ENCODE results near the gene GABBR2. TPM values are rescaled to one million over a fixed set of nuclear protein-coding genes. Genes with fewer than 3 reads are reported as not detected.
A peak's percentile ranks its signal among the peaks of the same experiment; 100 is the strongest.

Gene GABBR2
- total RNA-seq, 1 experiment from 2014 or later: 0.91 TPM

GRCh38 chr9:98372077-98372836, 336.5 kb downstream of the GABBR2 start:
- no peak for DNase-seq (ENCODE audit: low spot score)

- no peak for DNase-seq (ENCODE audit: low spot score)
Observed at GRCh38 chr9:98370976-98371315, 337.8 kb downstream of the GABBR2 start.

GRCh38 chr9:98370300-98370975, 338.3 kb downstream of the GABBR2 start:
- no peak for DNase-seq (ENCODE audit: low spot score)

- no peak for DNase-seq (ENCODE audit: low spot score)
Observed at GRCh38 chr9:98369896-98370295, 338.8 kb downstream of the GABBR2 start.

- no peak for DNase-seq (ENCODE audit: low spot score)
Observed at GRCh38 chr9:98369471-98369870, 339.3 kb downstream of the GABBR2 start.

- DNase-seq (ENCODE audit: low spot score): no peak
Observed at GRCh38 chr9:98369066-98369425, 339.7 kb downstream of the GABBR2 start.

GRCh38 chr9:98368366-98369065, 340.2 kb downstream of the GABBR2 start:
- DNase-seq (ENCODE audit: low spot score): no peak

- DNase-seq (ENCODE audit: low spot score): no peak
Observed at GRCh38 chr9:98367923-98368322, 340.8 kb downstream of the GABBR2 start.

- peak; percentile 33 for DNase-seq (ENCODE audit: low spot score)
Observed at GRCh38 chr9:98367371-98367900, 341.3 kb downstream of the GABBR2 start.

GRCh38 chr9:98365781-98366180, 343.0 kb downstream of the GABBR2 start:
- DNase-seq (ENCODE audit: low spot score): no peak

GRCh38 chr9:98365227-98365669, 343.5 kb downstream of the GABBR2 start:
- no peak for DNase-seq (ENCODE audit: low spot score)

- DNase-seq (ENCODE audit: low spot score): no peak
Observed at GRCh38 chr9:98364086-98364485, 344.6 kb downstream of the GABBR2 start.

GRCh38 chr9:98363644-98364043, 345.1 kb downstream of the GABBR2 start:
- no peak for DNase-seq (ENCODE audit: low spot score)

GRCh38 chr9:98362624-98363252, 346.0 kb downstream of the GABBR2 start:
- no peak for DNase-seq (ENCODE audit: low spot score)

- no peak for DNase-seq (ENCODE audit: low spot score)
Observed at GRCh38 chr9:98361645-98362044, 347.1 kb downstream of the GABBR2 start.

- DNase-seq (ENCODE audit: low spot score): no peak
Observed at GRCh38 chr9:98360176-98360708, 348.5 kb downstream of the GABBR2 start.

GRCh38 chr9:98359569-98359968, 349.2 kb downstream of the GABBR2 start:
- DNase-seq (ENCODE audit: low spot score): no peak

GRCh38 chr9:98357921-98358535, 350.7 kb downstream of the GABBR2 start:
- no peak for DNase-seq (ENCODE audit: low spot score)

GRCh38 chr9:98356953-98357690, 351.6 kb downstream of the GABBR2 start:
- no peak for DNase-seq (ENCODE audit: low spot score)

GRCh38 chr9:98356326-98356725, 352.4 kb downstream of the GABBR2 start:
- no peak for DNase-seq (ENCODE audit: low spot score)

GRCh38 chr9:98351370-98351769, 357.4 kb downstream of the GABBR2 start:
- no peak for DNase-seq (ENCODE audit: low spot score)

Measured in H4 (cell line).